NCI-H2107 treated with DMSO at 0.1 percent for 48 hours (cell line): Measurements from ENCODE around the gene METTL23.
"Not testable (repeated sequence)": the region's sequence is repeated elsewhere in the genome, so short reads cannot be mapped to it uniquely, and the experiment has no call there.

Source experiments
- DNase-seq: peaks from one replicate; lab custom pipeline; 2025; ENCODE audit not compliant: unreplicated experiment; lab: John Stamatoyannopoulos, UW

METTL23 gene

GRCh38 chr17:76695059-76695831 is 31.4 kb upstream of the METTL23 start:
- DNase-seq, result no peak

GRCh38 chr17:76696763-76697701 is 29.6 kb upstream of the METTL23 start:
- no peak for DNase-seq

GRCh38 chr17:76697702-76698465 is 28.8 kb upstream of the METTL23 start:
- DNase-seq, result peak; percentile 64

- not testable (repeated sequence) for DNase-seq
Observed at GRCh38 chr17:76698466-76698977, 28.1 kb upstream of the METTL23 start.

- peak; percentile 95 for DNase-seq
Observed at GRCh38 chr17:76700270-76700616, 26.4 kb upstream of the METTL23 start.

- DNase-seq, result peak; percentile 95
Observed at GRCh38 chr17:76700617-76701470, 25.8 kb upstream of the METTL23 start.

- no peak for DNase-seq
Observed at GRCh38 chr17:76701471-76701967, 25.1 kb upstream of the METTL23 start.

GRCh38 chr17:76702076-76702475 is 24.6 kb upstream of the METTL23 start:
- DNase-seq, result no peak

GRCh38 chr17:76702941-76703637 is 23.6 kb upstream of the METTL23 start:
- no peak for DNase-seq

- no peak for DNase-seq
Observed at GRCh38 chr17:76704805-76705204, 21.8 kb upstream of the METTL23 start.

GRCh38 chr17:76706817-76707216 is 19.8 kb upstream of the METTL23 start:
- no peak for DNase-seq

GRCh38 chr17:76707985-76708807 is 18.4 kb upstream of the METTL23 start:
- DNase-seq, result peak; percentile 62

- peak; percentile 24 for DNase-seq
Observed at GRCh38 chr17:76709077-76709950, 17.3 kb upstream of the METTL23 start.

- DNase-seq, result not testable (repeated sequence)
Observed at GRCh38 chr17:76709951-76710862, 16.4 kb upstream of the METTL23 start.

- DNase-seq, result no peak
Observed at GRCh38 chr17:76710863-76711611, 15.6 kb upstream of the METTL23 start, which contains the start of gene MXRA7. TSS of gene MXRA7 (minus strand) at chr17:76710965. CDS start at chr17:76710946, 19 bp downstream.

GRCh38 chr17:76712321-76712720 is 14.3 kb upstream of the METTL23 start:
- DNase-seq, result not testable (repeated sequence)
